GM12892 (cell line): ENCODE measurements around the gene SLC4A8.

Experiments used
- POLR2A ChIP-seq: IDR thresholded peaks from 2 replicates; pipeline ENCODE4 v1.6.1; 2011; ENCODE audit warnings: low read depth, low read length, control low read depth
- POLR2AphosphoS5 ChIP-seq: IDR thresholded peaks from 2 replicates; pipeline ENCODE4 v1.6.1; 2011; ENCODE audit warnings: low read depth, low read length, control low read depth

DNA sequence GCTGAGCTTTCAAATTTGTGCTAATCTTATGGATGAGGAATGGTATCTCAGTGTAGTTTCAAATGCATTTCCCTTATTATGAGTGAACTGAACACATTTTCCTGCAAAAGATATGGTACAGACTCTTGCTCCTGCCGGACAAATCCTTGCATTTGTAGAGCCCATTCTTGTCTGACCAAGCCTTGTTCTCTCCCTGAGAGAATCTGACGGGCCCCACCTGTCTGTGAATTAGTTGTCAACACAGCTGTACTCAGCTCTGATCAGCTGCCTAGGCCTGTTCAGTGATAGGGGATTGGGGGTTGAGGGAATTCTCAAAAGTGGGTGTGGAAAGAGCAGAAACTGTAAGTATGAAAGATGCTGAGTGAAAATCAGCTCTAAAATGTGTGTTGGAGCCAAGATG lies 123.6 kb downstream of the SLC4A8 start:
- no peak for TF ChIP-seq POLR2AphosphoS5
- TF ChIP-seq POLR2A, result no peak
